Measurements from ENCODE around the gene ARHGAP22. TPM values are rescaled to one million over a fixed set of nuclear protein-coding genes. Genes with fewer than 3 reads are reported as not detected.

Gene ARHGAP22
- total and polyA plus RNA-seq, 2 donors = 5.5 to 8.5 TPM

DNA sequence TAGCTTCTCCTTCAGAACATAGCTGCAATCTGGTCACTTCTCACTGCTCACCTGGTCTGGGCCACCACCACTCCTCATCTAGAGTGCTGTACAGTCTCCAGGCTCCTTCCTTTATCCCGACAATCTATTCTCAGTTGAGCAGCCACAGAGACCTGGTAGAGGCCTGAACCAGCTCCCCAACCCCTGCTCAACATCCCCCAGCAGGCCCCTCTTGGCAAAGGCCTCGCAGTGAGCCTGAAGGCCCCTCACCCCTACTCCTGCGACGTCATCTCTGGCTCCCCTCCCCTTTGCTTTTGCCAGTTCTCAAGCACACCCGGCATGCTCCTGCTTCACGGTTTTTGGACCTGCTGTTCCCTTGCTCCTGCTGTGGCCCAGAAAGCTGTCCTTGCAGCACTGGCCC lies 113.9 kb downstream of the ARHGAP22 start:
- Histone ChIP-seq H3K4me1 (ENCODE audit: control insufficient read depth in 2 of 2, insufficient read depth in 2 of 2, low read length in 2 of 2) (peaks cover 8 to 25% of the 10 kb centered on the region in 2 donors), H3K4me3 (ENCODE audit: low read length in 2 of 2) (no peak overlapping the region), H3K9me3 (ENCODE audit: control insufficient read depth in 2 of 2, insufficient read depth in 1 of 2, low read length in 1 of 2) (no peaks in the 10 kb centered on the region), H3K27ac (ENCODE audit: low read depth in 1 of 2, low read length in 1 of 2) (no peak overlapping the region), H3K27me3 (ENCODE audit: control insufficient read depth in 2 of 2, insufficient read depth in 1 of 2, low read length in 1 of 2) (no peaks in the 10 kb centered on the region), H3K36me3 (ENCODE audit: control insufficient read depth in 2 of 2, insufficient read depth in 2 of 2, low read length in 1 of 2) (no peaks in the 10 kb centered on the region)
- 98% methylated on average over 6 of the region's 6 CpGs for WGBS
- DNase-seq (ENCODE audit: low read depth in 6 of 9, low spot score in 9 of 9) = no peak

DNA sequence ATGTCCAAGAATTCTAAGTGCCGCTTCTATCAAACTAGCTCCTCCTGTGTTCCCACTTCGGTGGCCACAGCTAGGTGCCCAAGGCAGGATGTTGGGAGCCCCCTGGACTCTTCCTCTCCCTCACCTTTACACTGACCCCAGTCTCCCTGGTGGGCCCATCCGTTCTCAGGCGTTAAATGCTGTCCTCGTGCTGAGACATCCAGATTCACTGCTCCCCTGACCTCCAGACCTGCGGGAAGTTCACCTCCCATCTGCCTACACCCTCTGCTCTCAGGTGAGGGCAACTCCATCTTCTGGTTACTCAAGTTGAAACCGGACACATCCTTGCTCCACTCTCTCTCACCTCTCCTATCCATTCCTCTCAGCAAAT lies 114.3 kb downstream of the ARHGAP22 start:
- 99% methylated on average over 7 of the region's 7 CpGs for WGBS
- H3K4me1 ChIP-seq (ENCODE audit: control insufficient read depth in 2 of 2, insufficient read depth in 2 of 2, low read length in 2 of 2) = peaks cover 8 to 25% of the 10 kb centered on the region in 2 donors
- DNase-seq (ENCODE audit: low read depth in 6 of 9, low spot score in 9 of 9) = no peak
- H3K9me3 ChIP-seq (ENCODE audit: control insufficient read depth in 2 of 2, insufficient read depth in 1 of 2, low read length in 1 of 2) = no peaks in the 10 kb centered on the region
- no peak overlapping the region for H3K27ac ChIP-seq (ENCODE audit: low read depth in 1 of 2, low read length in 1 of 2)
- no peaks in the 10 kb centered on the region for H3K27me3 ChIP-seq (ENCODE audit: control insufficient read depth in 2 of 2, insufficient read depth in 1 of 2, low read length in 1 of 2)
- H3K4me3 ChIP-seq (ENCODE audit: low read length in 2 of 2) = no peak overlapping the region
- H3K36me3 ChIP-seq (ENCODE audit: control insufficient read depth in 2 of 2, insufficient read depth in 2 of 2, low read length in 1 of 2) = no peaks in the 10 kb centered on the region

- H3K9me3 ChIP-seq (ENCODE audit: control insufficient read depth in 2 of 2, insufficient read depth in 1 of 2, low read length in 1 of 2) = no peaks in the 10 kb centered on the region
- no peaks in the 10 kb centered on the region for H3K36me3 ChIP-seq (ENCODE audit: control insufficient read depth in 2 of 2, insufficient read depth in 2 of 2, low read length in 1 of 2)
- H3K27ac ChIP-seq (ENCODE audit: low read depth in 1 of 2, low read length in 1 of 2) = no peak overlapping the region
- H3K4me3 ChIP-seq (ENCODE audit: low read length in 2 of 2) = no peak overlapping the region
- peaks cover 2 to 13% of the 10 kb centered on the region in 2 donors for H3K4me1 ChIP-seq (ENCODE audit: control insufficient read depth in 2 of 2, insufficient read depth in 2 of 2, low read length in 2 of 2)
- 95% methylated on average over 1 of the region's 1 CpG for WGBS
- DNase-seq (ENCODE audit: low read depth in 6 of 9, low spot score in 9 of 9) = no peak
- H3K27me3 ChIP-seq (ENCODE audit: control insufficient read depth in 2 of 2, insufficient read depth in 1 of 2, low read length in 1 of 2) = no peaks in the 10 kb centered on the region
Measured at GRCh38 chr10:48489099-48489498, 115.8 kb downstream of the ARHGAP22 start.

GRCh38 chr10:48487244-48487643 lies 117.6 kb downstream of the ARHGAP22 start:
- no peak overlapping the region for H3K27ac ChIP-seq (ENCODE audit: low read depth in 1 of 2, low read length in 1 of 2)
- H3K27me3 ChIP-seq (ENCODE audit: control insufficient read depth in 2 of 2, insufficient read depth in 1 of 2, low read length in 1 of 2) = no peaks in the 10 kb centered on the region
- H3K4me1 ChIP-seq (ENCODE audit: control insufficient read depth in 2 of 2, insufficient read depth in 2 of 2, low read length in 2 of 2) = no peaks in the 10 kb centered on the region
- 100% methylated on average over 1 of the region's 1 CpG for WGBS
- no peaks in the 10 kb centered on the region for H3K36me3 ChIP-seq (ENCODE audit: control insufficient read depth in 2 of 2, insufficient read depth in 2 of 2, low read length in 1 of 2)
- no peak overlapping the region for H3K4me3 ChIP-seq (ENCODE audit: low read length in 2 of 2)
- DNase-seq (ENCODE audit: low read depth in 6 of 9, low spot score in 9 of 9) = no peak
- H3K9me3 ChIP-seq (ENCODE audit: control insufficient read depth in 2 of 2, insufficient read depth in 1 of 2, low read length in 1 of 2) = no peaks in the 10 kb centered on the region

DNA sequence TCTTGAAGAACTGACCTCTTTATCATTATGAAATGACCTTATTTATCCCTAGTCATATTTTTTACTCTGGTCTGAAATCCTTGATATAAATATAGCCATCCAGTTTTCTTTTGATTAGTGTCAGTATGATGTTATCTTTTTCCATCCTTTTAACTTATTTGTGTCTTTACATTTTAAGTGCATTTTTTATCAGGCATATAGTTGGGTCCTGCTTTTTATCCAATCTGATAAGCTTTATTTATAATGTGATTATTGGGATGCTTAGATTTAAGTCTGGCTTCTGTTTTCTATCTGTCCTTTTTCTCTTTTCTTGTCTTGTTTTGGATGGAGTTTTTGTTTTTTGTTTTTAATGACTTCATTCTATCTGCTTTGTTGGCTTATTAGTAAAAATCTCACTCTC lies 119.2 kb downstream of the ARHGAP22 start:
- Histone ChIP-seq H3K9me3 (ENCODE audit: control insufficient read depth in 2 of 2, insufficient read depth in 1 of 2, low read length in 1 of 2) (no peaks in the 10 kb centered on the region), H3K36me3 (ENCODE audit: control insufficient read depth in 2 of 2, insufficient read depth in 2 of 2, low read length in 1 of 2) (no peaks in the 10 kb centered on the region), H3K4me3 (ENCODE audit: low read length in 2 of 2) (no peak overlapping the region), H3K27ac (ENCODE audit: low read depth in 1 of 2, low read length in 1 of 2) (no peak overlapping the region), H3K4me1 (ENCODE audit: control insufficient read depth in 2 of 2, insufficient read depth in 2 of 2, low read length in 2 of 2) (no peaks in the 10 kb centered on the region), H3K27me3 (ENCODE audit: control insufficient read depth in 2 of 2, insufficient read depth in 1 of 2, low read length in 1 of 2) (no peaks in the 10 kb centered on the region)
- no peak for DNase-seq (ENCODE audit: low read depth in 6 of 9, low spot score in 9 of 9)

- no peaks in the 10 kb centered on the region for H3K9me3 ChIP-seq (ENCODE audit: control insufficient read depth in 2 of 2, insufficient read depth in 1 of 2, low read length in 1 of 2)
- H3K4me1 ChIP-seq (ENCODE audit: control insufficient read depth in 2 of 2, insufficient read depth in 2 of 2, low read length in 2 of 2) = no peaks in the 10 kb centered on the region
- no peaks in the 10 kb centered on the region for H3K36me3 ChIP-seq (ENCODE audit: control insufficient read depth in 2 of 2, insufficient read depth in 2 of 2, low read length in 1 of 2)
- H3K4me3 ChIP-seq (ENCODE audit: low read length in 2 of 2) = no peak overlapping the region
- DNase-seq (ENCODE audit: low read depth in 6 of 9, low spot score in 9 of 9) = no peak
- no peak overlapping the region for H3K27ac ChIP-seq (ENCODE audit: low read depth in 1 of 2, low read length in 1 of 2)
- 95% methylated on average over 3 of the region's 3 CpGs for WGBS
- no peaks in the 10 kb centered on the region for H3K27me3 ChIP-seq (ENCODE audit: control insufficient read depth in 2 of 2, insufficient read depth in 1 of 2, low read length in 1 of 2)
Measured at GRCh38 chr10:48484911-48485310, 120.0 kb downstream of the ARHGAP22 start.

- Histone ChIP-seq H3K4me1 (ENCODE audit: control insufficient read depth in 2 of 2, insufficient read depth in 2 of 2, low read length in 2 of 2) (no peaks in the 10 kb centered on the region), H3K36me3 (ENCODE audit: control insufficient read depth in 2 of 2, insufficient read depth in 2 of 2, low read length in 1 of 2) (no peaks in the 10 kb centered on the region), H3K9me3 (ENCODE audit: control insufficient read depth in 2 of 2, insufficient read depth in 1 of 2, low read length in 1 of 2) (no peaks in the 10 kb centered on the region), H3K4me3 (ENCODE audit: low read length in 2 of 2) (no peak overlapping the region), H3K27me3 (ENCODE audit: control insufficient read depth in 2 of 2, insufficient read depth in 1 of 2, low read length in 1 of 2) (no peaks in the 10 kb centered on the region), H3K27ac (ENCODE audit: low read depth in 1 of 2, low read length in 1 of 2) (no peak overlapping the region)
- no peak for DNase-seq (ENCODE audit: low read depth in 6 of 9, low spot score in 9 of 9)
- WGBS = 92% methylated on average over 3 of the region's 3 CpGs
Measured at GRCh38 chr10:48482207-48482606, 122.7 kb downstream of the ARHGAP22 start.

DNA sequence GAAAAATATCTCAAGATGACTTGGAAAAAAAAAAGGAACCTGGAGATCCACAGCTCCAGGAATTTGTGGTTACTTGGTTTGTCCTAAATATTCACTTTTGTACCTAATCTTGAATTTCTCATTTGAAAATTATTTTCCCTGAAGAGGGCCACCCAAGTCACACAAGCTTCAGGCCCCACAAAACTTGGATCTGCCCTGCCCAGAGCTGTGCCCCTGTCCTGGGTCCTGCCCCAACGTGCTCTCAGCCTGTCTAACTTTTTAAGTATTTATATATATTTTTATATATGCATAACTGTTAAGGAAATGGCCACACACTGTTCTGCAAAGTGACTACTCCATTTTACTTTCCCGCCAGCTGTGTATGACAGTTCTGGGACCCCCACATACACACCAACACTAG lies 123.5 kb downstream of the ARHGAP22 start:
- no peak for DNase-seq (ENCODE audit: low read depth in 6 of 9, low spot score in 9 of 9)
- Histone ChIP-seq H3K36me3 (ENCODE audit: control insufficient read depth in 2 of 2, insufficient read depth in 2 of 2, low read length in 1 of 2) (no peaks in the 10 kb centered on the region), H3K27ac (ENCODE audit: low read depth in 1 of 2, low read length in 1 of 2) (no peak overlapping the region), H3K4me1 (ENCODE audit: control insufficient read depth in 2 of 2, insufficient read depth in 2 of 2, low read length in 2 of 2) (no peaks in the 10 kb centered on the region), H3K4me3 (ENCODE audit: low read length in 2 of 2) (no peak overlapping the region), H3K9me3 (ENCODE audit: control insufficient read depth in 2 of 2, insufficient read depth in 1 of 2, low read length in 1 of 2) (no peaks in the 10 kb centered on the region), H3K27me3 (ENCODE audit: control insufficient read depth in 2 of 2, insufficient read depth in 1 of 2, low read length in 1 of 2) (no peaks in the 10 kb centered on the region)
- 78% methylated on average over 2 of the region's 2 CpGs for WGBS

DNA sequence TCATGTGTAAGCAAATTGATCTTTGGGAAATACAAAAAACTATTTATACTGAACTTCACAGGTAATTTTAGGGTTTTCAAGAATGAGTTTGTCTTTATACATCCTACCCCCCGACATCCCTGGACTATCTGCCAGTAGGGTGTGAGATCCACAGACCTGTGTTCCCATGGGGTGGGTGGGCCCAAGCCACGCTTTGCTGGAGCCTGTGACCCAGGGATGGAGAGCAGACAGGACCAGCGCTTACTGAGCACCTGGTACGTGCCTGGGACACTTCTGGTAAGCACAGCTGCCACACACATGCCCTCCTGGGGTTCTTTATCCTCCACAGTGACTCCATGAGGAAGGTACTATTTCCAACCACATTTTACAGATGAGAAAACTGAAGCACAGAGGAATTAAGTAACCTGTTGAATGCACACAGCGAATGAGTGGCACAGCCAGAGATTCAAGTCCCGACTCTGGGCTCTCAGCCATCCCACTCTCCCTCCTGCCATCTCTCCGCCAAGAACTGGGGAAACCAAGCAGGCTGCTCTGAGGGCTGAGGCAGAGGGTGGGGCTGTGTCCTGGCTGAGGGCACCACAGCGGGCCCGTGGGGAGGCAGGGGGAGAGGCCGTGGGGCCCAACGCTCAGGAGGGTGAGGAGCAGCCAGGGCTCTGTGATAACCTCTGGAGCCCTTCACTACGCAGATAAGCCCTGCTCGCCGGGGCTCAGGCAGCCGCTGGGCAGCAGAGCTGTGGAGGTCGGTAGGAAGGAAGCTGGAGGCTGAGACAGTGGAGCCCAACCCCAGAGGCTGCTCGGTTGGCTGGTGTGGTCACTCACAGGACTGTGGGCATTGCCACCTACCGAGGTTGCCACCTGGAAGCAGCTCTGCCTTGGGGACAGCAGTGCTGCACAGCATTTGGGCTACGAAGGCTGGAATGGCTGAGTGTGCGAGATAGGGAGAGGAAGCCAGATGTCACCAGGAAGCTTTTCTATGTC lies 124.2 kb downstream of the ARHGAP22 start:
- Histone ChIP-seq H3K4me3 (ENCODE audit: low read length in 2 of 2) (no peak overlapping the region), H3K36me3 (ENCODE audit: control insufficient read depth in 2 of 2, insufficient read depth in 2 of 2, low read length in 1 of 2) (no peaks in the 10 kb centered on the region), H3K27ac (ENCODE audit: low read depth in 1 of 2, low read length in 1 of 2) (no peak overlapping the region), H3K9me3 (ENCODE audit: control insufficient read depth in 2 of 2, insufficient read depth in 1 of 2, low read length in 1 of 2) (no peaks in the 10 kb centered on the region), H3K4me1 (ENCODE audit: control insufficient read depth in 2 of 2, insufficient read depth in 2 of 2, low read length in 2 of 2) (peaks cover 0 to 4% of the 10 kb centered on the region in 2 donors), H3K27me3 (ENCODE audit: control insufficient read depth in 2 of 2, insufficient read depth in 1 of 2, low read length in 1 of 2) (no peaks in the 10 kb centered on the region)
- WGBS = 68% methylated on average over 20 of the region's 20 CpGs
- no peak for DNase-seq (ENCODE audit: low read depth in 6 of 9, low spot score in 9 of 9)
